ENCODE measurements around the gene LUZP1.

Gene LUZP1

DNA sequence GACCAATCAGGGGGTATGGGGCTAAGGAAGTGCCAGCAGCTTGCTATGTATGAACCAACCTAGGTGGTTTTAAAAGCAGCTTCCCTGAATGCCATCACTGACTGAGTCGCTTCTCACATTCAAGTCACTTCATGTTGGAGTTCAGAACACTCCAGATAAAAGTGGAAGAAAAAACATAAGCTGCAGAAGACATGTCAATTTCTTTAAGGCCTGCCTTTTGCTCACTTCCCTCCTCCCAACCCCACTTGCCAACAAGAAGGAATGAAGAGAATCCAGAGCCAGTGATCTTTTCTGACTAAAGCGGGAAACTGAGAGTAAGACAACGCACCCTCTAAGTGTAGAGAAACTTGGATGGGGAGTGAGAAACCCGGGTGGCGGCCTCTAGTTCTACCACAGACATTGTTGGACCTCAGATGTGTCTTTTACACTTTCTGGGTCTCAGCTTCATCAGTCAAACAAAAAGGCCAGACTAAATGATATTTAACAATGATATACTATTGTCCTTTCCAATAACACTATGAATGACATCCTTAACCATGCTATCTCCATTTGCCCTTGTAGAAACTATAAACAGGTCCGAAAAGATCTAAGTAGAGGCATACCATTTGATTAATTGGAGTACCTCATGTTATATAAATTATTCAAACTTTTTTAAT is 54.1 kb downstream of the LUZP1 start:
- DNase-seq, result no peak

DNA sequence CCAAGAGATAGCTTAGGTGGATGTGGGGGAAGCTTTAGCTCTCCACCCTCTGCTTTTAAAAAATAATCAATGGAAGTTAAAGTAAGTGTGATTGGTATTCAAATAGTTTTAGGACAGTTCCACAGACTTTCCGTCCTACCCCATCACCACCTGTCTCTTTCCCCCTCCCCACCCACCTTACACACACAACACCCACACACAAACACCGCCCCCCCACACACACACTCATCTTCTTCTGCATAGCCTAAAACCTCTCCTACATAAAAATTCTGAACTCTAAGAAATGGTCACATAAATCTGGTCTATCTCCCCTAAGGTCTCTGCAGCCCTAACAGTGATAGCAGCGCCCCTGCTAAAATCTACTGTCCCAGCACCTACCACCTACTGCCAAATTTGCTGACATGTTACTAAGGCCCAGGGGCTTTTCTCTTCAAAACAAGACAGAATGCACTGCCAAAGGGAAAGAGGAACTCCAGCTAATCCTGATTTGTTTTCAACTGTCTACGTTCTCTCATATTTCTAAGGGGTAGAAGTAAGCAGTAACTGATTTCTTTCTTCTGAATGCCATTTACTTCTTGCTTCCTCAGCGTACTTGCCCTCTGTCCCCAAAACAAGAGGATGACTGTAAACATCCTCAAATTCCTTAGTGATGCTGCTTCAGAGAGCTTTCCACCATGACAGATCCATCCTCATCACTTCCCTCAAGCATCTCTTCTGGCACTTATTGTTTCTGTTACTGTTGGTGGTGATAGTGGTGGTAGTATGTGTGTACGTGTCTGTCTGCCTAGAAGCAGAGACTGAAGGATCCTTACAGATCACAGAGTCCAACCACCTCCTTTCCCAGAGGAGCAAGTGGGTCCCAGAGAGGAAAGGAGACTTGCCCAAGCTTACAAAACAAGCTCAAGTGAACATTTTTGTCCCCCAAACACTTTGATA is 56.8 kb downstream of the LUZP1 start:
- DNase-seq, result no peak

DNA sequence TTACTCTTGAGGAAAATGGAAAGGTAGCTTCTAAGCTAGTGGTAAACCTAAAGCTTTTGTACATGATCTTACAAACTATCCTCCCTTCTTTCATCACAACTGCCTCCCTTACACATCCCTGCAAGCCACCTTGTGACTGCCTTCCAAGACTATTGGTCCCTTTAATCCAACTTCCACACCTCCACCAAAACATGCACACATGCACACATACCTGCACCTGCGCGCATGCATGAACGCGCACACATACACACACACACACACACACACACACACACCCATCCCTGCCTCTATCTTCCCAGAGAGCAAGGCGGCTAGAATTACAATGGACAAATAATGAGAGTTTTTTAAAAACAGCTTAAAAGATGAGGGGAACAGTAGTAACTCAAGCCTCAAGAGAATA is 58.3 kb downstream of the LUZP1 start:
- no peak for DNase-seq

DNA sequence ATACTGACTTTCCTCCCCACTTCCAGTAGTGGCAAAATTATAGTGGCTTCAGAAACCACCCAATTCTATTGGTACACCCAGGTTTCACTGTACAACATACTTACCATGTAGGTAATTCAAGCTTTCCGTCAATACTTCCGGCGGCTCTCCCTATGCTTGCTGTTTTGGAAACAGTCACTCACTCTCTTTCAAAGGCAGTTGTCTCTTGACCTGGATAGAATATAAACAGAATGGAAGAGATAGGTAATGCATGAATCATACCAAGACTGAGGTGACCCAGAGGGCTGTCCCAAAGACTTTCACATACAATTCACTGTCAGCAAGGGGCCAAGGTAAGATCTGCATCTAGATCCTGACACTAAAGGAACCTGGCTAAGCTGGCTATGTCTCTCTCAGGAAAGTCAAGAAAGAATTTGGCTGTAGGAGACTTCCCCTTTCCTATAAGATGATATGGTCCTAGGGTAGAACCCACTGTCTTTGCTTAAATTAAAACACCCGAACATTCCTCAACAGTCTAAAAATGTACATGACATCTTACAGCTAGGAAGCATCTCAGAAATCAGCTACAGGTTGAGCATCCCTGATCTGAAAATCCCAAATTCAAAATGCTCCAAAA is 59.6 kb downstream of the LUZP1 start:
- DNase-seq, result no peak

DNA sequence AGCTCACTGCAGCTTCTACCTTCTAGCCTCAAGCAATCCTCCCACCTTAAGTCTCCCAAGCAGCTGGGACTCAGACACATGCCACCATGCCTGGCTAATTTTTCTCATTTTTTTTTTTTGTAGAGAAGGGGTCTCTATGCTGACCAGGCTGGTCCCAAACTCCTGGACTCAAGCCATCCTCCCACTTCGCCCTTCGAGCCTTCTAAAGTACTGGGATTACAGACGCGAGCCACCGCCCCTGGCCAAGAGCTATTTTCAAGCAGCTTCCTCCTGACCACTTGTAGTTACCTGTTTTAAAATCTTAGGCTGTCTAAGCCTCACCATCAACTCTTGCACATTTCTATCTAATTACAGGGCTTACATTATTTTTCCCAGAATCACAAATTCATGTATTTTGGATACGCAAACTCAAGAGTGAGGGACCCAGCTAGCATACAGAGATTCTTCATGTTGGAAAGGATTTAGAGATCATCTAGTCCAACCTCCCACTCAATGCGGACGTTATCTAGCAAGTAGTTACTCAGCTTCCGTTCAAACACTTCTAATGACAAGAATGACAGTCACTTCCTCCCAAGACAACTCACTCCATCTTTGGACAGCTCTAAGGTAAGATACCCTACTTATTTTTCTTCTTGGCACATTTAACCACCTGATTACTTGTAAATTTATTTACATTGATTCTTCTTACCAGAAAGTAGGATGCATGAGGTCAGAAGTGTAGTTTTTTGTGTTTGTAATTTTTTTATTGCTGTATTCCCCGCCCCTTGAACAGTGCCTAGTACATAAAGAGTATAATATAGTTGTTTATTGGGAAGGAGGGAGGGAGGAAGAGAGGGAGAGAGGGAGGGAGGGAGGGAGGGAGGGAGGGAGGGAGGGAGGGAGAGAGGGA is 65.4 kb downstream of the LUZP1 start:
- no peak for DNase-seq

DNA sequence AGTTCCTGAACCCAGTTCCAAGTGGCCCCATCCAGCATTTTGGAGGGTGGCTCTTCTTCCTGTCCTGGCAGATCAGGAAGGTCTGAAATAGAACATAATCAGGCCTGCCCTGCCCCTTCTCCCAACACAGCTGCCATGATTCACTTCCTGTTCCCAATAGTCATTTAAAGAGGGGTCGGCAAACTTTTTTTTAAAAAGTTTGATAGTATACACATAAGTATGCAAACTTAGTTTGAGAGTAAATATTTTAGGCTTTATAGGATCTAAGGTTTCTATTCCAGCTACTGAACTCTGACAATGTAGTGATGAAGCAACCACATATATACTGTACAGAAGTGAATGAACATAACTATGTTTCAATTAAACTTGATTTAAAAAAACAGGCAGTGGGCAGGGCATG is 66.4 kb downstream of the LUZP1 start:
- no peak for DNase-seq

DNA sequence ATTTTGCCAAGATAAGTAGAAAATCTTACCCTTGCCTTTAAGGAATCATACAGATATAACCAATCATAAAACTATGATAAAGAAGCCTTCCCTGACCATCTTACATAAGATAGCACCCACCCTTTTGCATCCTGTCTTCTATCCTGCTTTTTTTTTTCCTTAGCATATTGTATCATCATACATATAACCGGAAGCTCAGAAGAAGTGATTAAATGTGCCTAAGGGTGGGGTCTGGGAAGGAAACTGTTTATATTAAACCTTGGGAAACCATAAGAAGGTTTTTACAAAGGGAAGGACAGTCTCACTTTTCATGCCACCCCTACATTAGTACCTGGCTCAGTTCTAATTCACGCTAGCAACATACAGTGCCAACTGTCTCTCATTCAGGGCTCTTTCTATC is 66.8 kb downstream of the LUZP1 start:
- no peak for DNase-seq

DNA sequence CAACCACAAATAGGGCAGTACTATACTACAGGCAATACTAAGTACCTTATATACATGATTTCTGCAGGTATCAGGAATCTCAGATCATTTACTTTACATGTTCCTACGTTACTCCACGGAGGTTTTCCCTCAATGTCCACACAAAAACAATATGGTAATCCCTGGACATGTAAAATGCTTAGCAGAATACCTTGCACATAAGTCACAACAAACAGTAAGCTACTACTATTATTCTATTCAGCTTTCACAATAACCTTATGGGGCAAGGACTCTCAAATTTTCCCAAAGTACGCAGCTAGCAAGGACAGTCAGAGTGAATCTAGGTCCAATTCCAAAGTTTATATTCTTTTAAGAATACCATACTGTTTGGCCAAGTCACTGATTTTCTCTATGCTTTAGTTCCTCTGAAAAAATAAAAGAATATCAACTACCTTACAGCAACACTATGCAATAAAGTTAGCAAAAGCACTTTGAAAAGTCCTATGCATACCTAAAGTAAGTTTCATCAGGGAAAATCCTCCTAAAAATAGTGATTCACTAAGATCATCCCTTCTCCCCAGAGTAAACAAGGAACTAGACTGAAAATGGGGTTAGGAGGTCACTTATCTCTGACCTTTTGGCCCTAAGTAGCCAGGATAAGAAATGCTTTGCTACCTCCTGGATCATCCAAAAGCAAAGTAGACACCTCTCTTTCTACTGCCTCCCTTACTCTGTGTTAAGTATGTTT is 67.4 kb downstream of the LUZP1 start:
- DNase-seq, result no peak

DNA sequence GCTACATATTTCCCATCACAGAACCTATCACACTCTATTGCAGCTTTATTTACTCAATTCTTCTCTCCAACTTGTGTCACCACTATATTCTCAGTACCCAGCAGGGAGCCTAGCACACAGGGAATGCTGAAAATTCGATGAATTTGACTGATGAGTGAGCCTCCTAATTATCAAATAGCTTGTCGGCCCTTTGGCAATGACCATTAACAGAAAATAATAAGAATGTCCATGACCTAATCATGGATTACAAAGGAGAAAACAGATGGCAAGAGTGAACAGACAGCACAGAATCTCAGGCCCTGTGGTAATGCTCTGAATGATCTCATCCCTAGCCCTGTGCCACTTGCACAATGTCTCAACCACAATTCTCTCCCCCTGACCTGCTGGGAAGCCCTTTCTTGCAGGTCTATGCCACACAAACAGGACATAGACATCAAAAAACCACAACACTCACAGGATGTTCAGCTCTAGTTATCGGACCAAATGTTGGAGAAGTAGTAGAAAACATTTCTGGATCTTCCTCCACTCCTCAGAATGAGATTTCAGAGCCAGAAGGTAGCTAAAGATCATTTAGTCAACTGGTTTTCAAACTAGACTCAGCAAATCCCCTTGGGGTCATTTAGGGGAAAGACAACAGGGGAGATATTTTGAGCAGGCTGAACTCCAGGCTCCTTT is 68.4 kb downstream of the LUZP1 start:
- no peak for DNase-seq

DNA sequence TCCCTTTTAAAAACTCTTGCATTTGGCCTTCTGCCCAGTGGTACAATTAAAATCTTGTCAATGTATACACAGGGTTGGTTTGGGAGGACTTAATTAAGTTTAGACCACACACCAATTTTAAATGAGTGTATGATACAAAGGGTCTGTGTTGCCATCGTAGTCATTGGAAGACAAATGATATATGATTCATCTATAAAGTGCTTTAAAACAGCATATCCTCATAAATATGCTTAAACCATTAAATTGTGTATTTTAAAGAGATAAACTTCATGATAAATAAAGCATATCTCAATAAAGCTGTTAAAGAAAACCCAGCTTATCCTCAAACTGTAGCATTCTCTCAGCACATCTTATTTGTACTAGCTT is 69.5 kb downstream of the LUZP1 start:
- no peak for DNase-seq

DNA sequence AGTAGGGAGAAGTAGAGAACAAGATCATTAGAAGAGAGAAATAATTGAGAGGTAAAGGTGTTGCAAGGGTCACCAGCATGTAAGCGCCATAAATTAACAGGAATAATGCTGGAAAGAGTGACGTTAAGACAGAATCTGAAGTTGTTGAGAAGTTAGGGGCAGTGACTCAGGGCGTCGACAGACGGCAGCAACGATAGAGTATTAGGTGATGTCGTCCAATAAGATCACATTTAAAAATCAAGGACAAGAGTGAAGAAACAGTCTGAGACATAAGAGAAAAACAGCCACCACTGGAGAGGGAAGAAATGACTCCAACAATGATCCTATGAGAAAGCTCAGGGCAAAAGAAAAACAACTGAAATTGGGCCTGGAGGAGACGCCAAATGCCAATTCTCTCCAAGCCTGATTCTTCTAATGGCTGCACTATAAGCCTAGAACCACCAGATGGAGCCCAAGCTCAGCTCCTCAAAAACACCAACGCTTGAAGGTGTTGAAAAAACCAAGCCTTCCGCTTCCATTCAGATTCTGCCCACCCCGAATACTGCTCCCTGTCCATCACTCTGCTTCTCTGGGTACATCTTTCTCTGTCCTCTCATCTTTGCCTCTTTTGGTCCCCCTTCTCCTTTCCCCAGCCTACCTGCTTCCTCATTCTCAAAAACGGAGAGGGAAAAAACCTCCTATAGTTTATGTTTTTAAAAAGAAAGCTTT is 70.0 kb downstream of the LUZP1 start:
- peak; percentile 40 for DNase-seq

DNA sequence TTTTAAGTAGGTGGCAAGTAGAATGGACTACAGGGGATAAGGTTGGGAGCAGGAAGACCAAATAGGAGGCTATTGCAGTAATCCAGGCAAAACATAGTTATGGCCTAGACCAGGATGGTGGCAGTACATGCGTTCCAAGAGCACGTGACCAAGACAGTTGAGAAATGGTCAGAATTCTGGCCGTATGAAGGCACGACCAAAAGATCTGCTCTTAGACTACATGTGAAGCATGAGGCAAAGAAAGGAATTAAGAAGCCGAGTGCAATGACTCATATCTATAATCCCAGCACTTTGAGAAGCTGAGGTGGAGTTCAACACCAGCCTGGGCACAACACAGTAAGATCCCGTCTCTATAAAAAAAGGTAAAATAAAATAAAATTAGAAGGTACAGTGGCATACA is 71.3 kb downstream of the LUZP1 start:
- DNase-seq, result no peak

DNA sequence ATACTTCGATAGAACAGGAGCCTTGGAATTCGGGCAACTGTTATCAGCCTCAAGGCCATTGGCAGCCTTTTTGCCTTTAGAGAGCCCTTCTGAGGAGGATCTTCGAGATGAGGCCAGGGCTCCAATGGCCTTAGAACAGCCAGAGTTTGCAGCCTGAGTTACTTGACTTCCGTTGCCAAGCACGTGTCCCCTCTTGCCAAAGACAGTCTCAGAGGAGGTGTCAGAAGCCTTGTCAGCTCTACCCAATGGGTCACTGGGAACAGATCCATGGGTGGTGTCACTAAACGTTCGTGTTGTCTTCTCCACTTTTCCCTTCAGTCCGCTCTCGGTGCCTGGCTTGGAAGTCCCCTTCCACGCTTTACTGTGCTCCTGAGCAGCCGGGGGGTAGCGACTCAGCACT is 76.2 kb downstream of the LUZP1 start:
- DNase-seq, result no peak

DNA sequence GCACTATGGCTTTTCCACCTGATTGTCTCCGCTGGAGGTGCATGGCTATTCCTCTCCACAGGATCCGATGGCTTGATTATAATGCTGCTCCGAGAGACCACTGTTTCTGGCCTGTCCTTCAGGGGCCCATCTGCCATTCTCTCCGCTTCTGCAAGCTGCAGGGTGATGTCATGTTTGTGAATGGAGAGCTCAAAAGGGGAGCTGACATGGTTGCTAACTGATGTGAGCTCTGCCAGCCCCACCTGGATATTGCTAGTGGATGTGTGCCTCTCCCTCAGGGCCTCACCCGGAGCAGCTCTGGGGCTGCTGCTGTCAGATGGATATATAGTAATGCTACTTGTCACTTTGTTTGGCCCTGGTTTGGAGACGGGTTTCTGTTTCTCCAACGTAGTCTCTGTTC is 77.1 kb downstream of the LUZP1 start:
- no peak for DNase-seq

DNA sequence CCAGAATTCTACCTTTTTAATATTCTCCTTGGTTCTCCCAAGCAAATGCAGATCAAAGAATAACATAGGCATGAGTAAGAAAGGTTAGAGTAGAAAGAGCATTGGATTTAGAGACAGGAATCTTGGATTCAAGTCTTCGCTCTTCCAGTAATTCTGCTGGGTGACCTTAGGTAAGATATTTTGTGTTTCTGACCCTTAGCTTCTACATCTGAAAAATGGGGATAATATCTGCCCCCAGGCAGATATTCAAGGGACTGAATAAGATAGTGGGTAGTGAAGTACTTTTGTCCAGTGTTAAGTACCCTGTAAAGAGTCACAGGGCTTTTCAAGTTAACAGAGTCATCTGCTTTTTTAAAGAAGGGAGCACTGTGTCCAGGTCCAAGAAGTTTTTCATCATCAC is 78.6 kb downstream of the LUZP1 start:
- no peak for DNase-seq

DNA sequence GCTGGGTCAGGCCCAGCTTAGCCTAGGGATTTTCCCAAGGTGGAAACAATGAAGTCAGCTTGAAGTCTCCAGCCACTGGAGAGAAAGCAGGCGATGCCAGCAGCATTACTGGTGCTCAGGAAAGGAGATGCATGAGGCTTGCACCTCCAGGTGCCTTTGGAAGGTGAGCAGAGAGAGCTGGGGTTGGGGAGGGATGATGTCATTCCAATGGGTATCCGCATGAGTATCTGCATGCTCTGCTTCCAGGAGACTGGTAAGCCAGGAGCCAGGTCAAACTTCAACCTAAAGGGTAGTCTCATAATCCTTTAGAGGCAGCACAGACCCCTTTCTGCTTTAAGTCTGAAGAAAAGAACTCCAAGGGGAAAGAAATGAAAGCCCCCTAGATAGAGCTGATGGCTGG is 80.6 kb downstream of the LUZP1 start:
- DNase-seq, result no peak

DNA sequence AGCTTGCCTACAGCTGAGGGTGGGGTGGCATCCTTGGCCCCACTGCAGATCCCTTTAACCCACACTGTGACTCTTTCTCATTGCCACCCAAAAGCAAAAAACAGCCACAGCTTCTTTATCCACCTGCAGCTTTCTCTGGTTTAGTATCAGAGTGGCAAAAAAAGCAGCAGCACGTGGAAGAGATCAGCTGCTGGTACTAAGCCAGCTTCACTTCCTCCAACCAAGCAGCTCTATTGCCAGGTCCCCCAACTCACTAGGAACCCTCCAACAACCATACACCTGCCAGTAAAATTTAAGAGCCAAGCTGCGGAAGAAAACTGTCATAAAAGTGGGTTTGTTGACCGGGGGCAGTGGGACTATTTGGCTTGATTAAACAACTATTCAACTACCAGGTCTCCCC is 83.0 kb downstream of the LUZP1 start:
- no peak for DNase-seq

DNA sequence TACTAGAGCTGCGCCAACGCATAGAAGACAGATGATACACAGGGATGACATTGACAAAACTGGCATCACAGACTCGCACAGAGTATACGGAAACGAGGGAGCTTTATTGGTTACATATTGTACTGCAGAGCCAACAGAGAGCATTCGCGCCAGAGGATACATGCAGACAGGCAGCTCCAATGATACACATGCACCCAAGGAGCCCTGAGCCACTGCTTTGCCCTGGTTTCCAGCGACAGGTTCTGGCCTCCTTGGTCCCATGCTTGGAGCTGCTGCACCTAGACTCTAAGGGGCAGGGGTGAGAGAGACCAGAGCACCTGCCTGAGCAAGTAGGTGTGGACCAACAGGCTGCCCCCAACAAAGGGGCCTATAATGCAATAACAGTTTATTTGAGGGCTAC is 83.8 kb downstream of the LUZP1 start:
- DNase-seq, result no peak

DNA sequence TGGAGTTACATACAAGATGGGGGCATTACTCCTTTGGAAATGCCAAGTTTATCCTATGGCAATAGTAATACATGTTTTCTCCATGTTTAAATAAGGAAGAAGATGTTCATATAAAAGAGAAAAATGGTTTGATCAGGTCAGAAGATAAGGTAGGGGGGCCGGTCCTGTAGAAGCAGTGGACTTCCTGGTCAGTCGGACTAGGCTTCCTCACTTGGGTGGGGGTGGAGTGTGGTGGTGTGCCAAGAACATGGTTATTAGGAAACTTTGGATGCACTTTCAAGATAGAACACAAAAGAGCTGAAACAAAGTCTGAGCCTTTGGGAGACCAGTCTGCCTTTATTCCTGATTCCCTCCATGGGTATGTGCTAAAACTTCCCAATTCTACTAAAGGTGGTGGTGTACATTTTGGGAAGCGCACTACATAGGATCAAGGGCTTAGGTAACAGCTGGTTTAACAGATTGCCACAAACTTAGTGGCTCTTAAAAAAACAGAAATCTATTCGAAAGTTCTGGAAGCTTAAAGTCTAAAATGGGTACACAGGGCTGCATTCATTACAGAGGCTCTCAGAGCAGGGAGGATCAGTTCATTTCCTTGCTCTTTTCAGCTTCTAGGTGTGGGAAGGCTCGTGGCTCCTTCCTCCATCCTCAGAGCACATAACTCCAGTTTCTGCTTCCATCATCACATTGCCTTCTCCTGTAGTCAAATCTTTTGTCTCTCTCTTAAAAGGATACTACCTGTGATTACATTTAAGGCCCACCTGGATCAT is 84.8 kb downstream of the LUZP1 start:
- DNase-seq, result no peak

DNA sequence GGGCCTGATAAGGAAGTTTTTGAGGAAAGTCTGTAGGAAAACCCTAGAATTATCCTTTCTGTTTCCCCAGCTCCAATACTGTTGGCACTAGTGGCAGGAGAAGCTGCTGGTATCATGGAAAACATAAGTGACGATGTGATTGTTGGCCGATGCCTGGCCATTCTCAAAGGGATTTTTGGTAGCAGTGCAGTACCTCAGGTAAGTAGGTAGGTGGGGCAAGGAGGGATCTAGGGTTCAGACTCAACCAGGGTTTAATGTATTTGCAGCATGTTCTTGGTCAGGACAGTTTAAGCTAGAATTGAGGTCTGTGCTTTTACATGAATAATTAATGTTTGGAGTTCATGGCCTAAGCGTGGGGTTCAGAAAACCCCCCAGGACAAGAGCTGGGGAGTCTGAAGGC is 87.3 kb downstream of the LUZP1 start:
- no peak for DNase-seq

Measured in amniotic stem cell (primary cell).